RPMI8226 (cell line): ENCODE measurements around the gene ZACN.
"Not testable (repeated sequence)": the region's sequence is repeated elsewhere in the genome, so short reads cannot be mapped to it uniquely, and the experiment has no call there.

Experiments used
- DNase-seq: peaks from one replicate; pipeline ENCODE4 v3.0.0-alpha.2; 2015

Gene ZACN

DNA sequence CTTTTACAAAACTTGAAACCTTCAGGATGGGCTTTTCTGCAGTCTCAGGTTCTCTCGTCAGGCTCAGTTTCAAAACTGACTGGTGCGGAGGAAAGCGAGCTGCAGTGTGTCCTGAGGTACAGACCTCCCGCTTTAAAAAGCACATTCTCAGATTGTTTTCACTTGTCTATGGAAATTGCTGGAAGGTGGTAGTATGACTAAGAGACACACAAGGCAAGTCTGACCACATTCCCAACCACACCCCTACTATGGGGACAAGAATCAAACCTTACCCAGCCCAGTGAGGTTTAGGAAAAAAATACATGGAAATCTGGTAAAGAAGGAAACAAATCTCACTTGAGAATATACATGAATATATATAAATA, 24.9 kb upstream of the ZACN start:
- no peak for DNase-seq

DNA sequence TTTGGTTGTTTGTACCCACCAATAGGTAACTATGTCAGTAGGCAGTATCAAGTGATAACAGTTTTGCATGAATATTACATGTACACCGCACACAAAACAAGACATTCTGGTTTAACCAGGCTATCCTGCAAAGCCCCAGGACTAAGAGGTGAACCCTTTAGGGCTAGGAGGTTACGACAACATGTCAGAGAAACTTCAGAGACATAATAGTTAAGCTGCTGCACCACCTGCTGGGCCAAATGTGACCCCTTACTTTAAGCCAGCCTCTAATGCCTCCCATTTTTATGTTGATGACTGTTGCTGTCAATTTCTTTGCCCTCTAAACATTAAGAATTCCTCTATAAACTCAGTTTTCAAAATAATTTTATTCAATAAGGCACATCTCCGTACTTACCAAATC, 22.1 kb upstream of the ZACN start:
- DNase-seq = no peak

DNA sequence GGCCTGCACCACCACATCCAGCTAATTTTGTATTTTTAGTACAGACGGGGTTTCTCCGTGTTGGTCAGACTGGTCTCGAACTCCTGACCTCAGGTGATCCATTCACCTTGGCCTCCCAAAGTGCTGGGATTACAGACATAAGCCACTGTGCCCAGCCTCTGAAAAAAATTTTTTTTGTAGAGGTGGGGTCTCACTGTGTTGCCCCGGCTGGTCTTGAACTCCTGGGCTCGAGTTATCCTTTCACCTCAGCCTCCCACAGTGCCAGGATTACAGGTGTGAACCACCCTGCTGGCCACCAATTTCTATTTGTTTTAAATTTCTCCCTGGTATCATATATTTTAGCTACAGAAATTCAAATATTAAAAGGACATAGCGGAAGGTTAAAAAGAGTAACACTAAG, 20.7 kb upstream of the ZACN start:
- not testable (repeated sequence) for DNase-seq

GRCh38 chr17:76063875-76064546, 15.0 kb upstream of the ZACN start:
- DNase-seq = no peak

DNA sequence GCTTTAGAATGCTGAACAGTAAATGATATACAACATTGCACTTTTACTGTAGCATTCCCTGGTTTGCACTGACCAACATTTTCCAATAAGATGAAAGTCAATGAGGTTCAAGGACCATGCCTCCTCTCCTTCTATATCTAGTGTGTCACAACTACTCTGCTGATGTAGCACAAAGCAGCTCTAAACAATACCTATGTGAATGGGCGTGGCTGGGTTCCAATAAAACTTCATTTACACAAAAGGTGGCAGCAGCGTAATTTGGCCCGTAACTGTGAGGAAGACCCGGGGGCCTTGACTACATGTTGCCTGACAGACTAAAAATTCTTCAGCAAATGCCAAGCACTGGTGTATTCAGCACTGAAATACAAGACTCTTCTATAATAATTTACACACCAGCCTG, 13.2 kb upstream of the ZACN start:
- DNase-seq = no peak

DNA sequence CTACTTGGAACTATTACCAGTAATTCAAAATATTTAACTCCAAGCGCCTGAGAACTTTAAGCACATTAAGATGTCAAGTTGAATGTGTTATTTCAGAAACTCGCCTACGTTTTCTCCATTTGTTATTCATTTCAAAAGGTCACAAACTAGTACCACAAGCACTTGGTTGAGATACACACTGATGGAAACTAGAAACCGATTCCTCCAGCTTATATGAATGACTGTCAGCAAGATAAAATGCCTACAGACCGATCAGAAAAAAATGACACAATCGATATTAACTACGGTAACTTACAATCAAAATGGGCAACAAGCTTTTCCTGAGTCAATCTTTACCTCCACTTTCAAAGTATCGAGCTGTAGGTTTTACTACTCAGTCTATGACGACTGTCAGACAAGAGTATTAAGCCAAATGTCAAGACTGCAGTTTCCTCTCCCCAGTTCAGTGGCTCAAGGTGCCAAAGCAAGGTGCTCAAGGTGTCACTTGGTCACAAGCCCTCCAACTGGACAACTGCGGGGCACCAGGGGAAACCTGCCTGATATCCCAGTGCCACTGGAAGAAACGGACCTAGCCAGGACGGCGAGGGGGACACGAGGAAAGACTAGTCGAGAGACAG, 7.3 kb upstream of the ZACN start:
- peak; percentile 33 for DNase-seq

- DNase-seq = peak; percentile 91
Measured at GRCh38 chr17:76072148-76072858, 6.7 kb upstream of the ZACN start, which contains the start of gene SRP68. TSS of gene SRP68 (minus strand) at chr17:76072517. CDS start at chr17:76072491, 26 bp downstream.

GRCh38 chr17:76074390-76075363, 4.3 kb upstream of the ZACN start, which contains the start of gene GALR2:
TSS of gene GALR2 (plus strand) at chr17:76074781. CDS start at chr17:76074884, 103 bp downstream.
- peak; percentile 21 for DNase-seq

GRCh38 chr17:76075364-76076145, 3.4 kb upstream of the ZACN start:
- no peak for DNase-seq

GRCh38 chr17:76076146-76076764, 2.7 kb upstream of the ZACN start:
- no peak for DNase-seq

DNA sequence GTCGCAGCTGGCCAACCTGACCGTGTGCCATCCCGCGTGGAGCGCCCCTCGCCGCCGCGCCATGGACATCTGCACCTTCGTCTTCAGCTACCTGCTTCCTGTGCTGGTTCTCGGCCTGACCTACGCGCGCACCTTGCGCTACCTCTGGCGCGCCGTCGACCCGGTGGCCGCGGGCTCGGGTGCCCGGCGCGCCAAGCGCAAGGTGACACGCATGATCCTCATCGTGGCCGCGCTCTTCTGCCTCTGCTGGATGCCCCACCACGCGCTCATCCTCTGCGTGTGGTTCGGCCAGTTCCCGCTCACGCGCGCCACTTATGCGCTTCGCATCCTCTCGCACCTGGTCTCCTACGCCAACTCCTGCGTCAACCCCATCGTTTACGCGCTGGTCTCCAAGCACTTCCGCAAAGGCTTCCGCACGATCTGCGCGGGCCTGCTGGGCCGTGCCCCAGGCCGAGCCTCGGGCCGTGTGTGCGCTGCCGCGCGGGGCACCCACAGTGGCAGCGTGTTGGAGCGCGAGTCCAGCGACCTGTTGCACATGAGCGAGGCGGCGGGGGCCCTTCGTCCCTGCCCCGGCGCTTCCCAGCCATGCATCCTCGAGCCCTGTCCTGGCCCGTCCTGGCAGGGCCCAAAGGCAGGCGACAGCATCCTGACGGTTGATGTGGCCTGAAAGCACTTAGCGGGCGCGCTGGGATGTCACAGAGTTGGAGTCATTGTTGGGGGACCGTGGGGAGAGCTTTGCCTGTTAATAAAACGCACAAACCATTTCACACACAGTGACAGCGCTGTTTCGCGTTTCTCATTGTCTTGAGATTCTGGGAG, 2.0 kb upstream of the ZACN start:
- no peak for DNase-seq

DNA sequence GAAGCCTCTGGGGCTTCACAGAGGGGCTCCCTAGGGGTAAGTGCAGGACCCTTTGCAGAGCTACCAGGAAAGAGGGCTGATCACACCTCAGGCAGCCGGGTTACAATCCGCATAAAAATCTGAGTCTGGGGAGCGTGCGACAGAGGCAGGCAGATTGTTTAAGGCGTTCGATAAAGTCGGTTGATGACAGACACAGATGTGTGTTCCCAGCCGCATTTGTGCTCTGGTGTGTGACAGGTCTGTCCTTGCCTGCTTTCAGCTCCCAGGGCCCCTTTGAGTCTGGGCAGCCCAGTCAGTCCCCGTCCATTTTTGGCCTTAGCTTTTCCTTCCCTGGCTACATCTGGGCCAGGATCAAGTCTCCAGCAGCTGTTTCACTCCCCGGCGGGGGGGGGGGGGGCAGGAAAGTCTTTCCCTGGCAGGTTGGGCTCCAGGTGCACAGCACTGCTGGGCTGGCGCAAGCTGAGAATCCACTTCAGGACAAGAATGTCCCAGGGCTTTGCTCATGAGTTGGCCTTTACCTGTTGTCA, 1.3 kb upstream of the ZACN start:
- DNase-seq = no peak

- not testable (repeated sequence) for DNase-seq
Measured at GRCh38 chr17:76078370-76078769, 612 bp upstream of the ZACN start.

DNA sequence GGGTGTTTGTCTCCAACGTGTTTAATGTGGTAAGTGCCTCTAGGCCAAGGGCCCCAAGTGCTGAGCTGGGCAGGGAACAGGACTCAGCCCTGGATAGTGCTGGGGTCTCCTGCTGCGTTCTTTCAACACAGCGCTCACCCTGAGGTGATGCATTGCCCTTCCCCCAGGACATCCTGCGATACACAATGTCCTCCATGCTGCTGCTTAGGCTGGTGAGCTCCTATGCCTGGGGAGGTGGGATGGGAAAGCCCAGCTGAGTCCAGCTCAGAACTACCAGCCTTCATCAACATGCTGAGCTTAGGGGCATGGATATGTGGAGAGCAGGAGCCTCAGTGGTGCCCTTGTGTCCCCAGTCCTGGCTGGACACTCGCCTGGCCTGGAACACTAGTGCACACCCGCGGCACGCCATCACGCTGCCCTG, 563 bp downstream of the ZACN start:
- no peak for DNase-seq

DNA sequence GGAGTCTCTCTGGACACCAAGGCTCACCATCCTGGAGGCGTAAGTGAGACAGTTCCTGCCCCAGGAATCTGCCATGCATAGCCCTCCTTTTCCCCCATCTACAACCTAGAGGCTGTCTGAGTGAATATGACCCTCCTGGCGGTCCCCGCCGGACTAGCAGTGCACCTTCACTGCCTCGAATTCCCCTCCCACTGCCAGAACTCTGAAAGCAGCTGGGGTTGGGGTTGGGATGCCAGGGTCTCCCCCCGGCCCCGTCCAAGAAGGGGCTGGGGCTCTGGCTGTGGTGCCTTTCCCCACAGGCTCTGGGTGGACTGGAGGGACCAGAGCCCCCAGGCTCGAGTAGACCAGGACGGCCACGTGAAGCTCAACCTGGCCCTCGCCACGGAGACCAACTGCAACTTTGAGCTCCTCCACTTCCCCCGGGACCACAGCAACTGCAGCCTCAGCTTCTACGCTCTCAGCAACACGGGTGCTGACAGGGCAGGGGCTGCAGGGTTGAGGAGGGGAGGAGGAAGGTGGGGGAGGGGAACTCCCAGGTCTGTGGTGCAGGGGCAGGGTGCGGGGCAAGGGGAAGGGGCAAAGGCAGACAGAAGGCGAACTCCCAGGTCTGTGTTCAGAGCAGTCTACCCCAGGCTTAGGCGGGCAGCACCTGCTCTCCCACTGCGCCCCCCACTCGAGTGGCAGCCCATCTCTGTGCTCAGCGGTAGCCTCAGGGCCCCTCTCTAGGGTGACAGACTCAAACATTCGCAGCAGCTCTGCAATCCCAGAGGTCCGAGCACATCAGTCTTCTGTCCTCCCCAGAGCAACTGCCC, 1.2 kb downstream of the ZACN start:
- peak; percentile 40 for DNase-seq

DNA sequence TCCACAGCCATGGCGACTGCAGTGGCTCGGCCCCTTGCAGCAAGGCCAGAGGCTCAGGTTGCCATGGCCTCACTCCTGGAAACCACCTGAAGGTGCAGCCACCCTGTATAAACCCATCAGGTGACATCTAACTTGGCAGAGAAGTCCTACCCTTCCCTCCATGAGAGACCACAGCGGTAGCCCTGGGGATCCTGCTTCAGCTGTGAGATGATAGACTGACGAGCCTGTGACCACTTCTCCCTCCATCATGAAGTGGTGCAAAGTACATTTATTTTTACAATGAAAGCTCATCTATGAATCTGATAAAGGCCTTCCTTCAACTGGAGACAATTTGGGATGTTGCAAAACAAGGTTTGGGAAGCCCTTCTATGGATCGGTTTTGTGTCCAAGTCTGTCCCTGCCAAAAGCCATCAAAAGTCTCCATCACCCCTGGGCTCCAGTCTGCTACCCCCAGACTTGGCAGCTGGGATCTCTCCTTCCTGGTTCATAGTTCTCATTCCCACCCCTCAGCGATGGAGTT, 1.8 kb downstream of the ZACN start:
- DNase-seq = no peak

GRCh38 chr17:76081295-76082210, 2.6 kb downstream of the ZACN start:
- DNase-seq = no peak
